PFSK-1 (cell line): ENCODE measurements around the gene ADAMTS15.

Experiments
- POLR2AphosphoS5 ChIP-seq: IDR thresholded peaks from 2 replicates; pipeline ENCODE4 v1.6.1; 2012; ENCODE audit warnings: low read depth, mild to moderate bottlenecking, control low read depth, low read length, moderate library complexity
- TAF1 ChIP-seq: IDR thresholded peaks from 2 replicates; pipeline ENCODE4 v1.6.1; 2012; ENCODE audit warnings: low read length, control low read depth, borderline replicate concordance; ENCODE audit not compliant: insufficient read depth
- TF ChIP-seq, protein P1 (sequence below), 2 experiments: IDR thresholded peaks; 2 replicates each; pipeline versions ENCODE4 v1.6.1 to v1.8.0; 2011 to 2012; ENCODE audit warnings: low read depth in 2 of 2, low read length in 2 of 2, control low read depth in 1 of 2, inconsistent platforms in 1 of 2, mild to moderate bottlenecking in 1 of 2, moderate library complexity in 1 of 2; ENCODE audit not compliant: insufficient read depth in 1 of 2

DNA sequence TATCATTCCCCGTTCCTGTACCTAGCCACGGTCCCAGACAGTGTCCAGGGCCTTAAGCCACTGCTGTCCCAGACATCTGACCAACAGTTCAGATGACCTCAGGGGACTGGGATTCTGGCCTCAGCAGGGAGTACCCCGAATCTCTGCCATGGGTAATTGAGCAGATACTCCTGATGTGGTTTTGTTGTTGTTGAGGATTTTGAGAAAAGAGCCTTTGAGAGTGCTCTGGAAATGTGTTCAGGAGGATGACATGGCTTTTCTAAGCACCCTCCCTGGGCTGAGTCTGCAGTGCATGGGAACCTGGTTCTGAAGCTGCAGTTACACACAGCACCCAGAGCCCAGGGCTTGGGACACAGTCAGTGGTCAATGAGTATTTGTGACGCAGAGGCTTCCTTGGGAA is 30.4 kb downstream of the ADAMTS15 start:
- TF ChIP-seq TAF1 (no peak), POLR2AphosphoS5 (no peak)
- TF ChIP-seq, protein P1, sequence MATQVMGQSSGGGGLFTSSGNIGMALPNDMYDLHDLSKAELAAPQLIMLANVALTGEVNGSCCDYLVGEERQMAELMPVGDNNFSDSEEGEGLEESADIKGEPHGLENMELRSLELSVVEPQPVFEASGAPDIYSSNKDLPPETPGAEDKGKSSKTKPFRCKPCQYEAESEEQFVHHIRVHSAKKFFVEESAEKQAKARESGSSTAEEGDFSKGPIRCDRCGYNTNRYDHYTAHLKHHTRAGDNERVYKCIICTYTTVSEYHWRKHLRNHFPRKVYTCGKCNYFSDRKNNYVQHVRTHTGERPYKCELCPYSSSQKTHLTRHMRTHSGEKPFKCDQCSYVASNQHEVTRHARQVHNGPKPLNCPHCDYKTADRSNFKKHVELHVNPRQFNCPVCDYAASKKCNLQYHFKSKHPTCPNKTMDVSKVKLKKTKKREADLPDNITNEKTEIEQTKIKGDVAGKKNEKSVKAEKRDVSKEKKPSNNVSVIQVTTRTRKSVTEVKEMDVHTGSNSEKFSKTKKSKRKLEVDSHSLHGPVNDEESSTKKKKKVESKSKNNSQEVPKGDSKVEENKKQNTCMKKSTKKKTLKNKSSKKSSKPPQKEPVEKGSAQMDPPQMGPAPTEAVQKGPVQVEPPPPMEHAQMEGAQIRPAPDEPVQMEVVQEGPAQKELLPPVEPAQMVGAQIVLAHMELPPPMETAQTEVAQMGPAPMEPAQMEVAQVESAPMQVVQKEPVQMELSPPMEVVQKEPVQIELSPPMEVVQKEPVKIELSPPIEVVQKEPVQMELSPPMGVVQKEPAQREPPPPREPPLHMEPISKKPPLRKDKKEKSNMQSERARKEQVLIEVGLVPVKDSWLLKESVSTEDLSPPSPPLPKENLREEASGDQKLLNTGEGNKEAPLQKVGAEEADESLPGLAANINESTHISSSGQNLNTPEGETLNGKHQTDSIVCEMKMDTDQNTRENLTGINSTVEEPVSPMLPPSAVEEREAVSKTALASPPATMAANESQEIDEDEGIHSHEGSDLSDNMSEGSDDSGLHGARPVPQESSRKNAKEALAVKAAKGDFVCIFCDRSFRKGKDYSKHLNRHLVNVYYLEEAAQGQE (IDR thresholded peaks at IDR 0.05; ENCODE audit: insufficient read depth in 1 of 2, low read depth in 2 of 2, low read length in 2 of 2), result no peak
